Erythroblast (primary cell): ENCODE data around the gene NSFL1C.

Experiments used
- GATA1 ChIP-seq: IDR thresholded peaks from 2 replicates; pipeline ENCODE4 v1.6.1; 2011; ENCODE audit warnings: low read depth, mild to moderate bottlenecking, control low read depth, low read length, moderate library complexity
- POLR2A ChIP-seq: IDR thresholded peaks from 2 replicates; pipeline ENCODE4 v1.6.1; 2011; ENCODE audit warnings: mild to moderate bottlenecking, low read length

GRCh38 chr20:1403624-1404023 lies 63.0 kb downstream of the NSFL1C start:
- no peak for TF ChIP-seq POLR2A
- no peak for TF ChIP-seq GATA1
